Omental fat pad (tissue), 4 donors: Measurements from ENCODE around the gene JADE2. TPM values are rescaled to one million over a fixed set of nuclear protein-coding genes. Genes with fewer than 3 reads are reported as not detected.
A peak's percentile ranks its signal among the peaks of the same experiment; 100 is the strongest.
"Not testable (repeated sequence)": the region's sequence is repeated elsewhere in the genome, so short reads cannot be mapped to it uniquely, and the experiment has no call there.

Source experiments
- ATAC-seq: fragments of 150-250 bp; one replicate; pipeline ENCODE4 v1.9.1; 2016; ENCODE audit warnings: mild to moderate bottlenecking, moderate library complexity; ENCODE audit not compliant: low FRiP score
- DNase-seq: peaks from one replicate; pipeline ENCODE4 v3.0.0-alpha.2; 2019; ENCODE audit warnings: low spot score
- total RNA-seq, 4 donors: library from RNA; depleted of rRNA; stranded (reverse); fragments of >200 nt; gene quantifications; one replicate each; pipeline ENCODE4 v1.1.0, GENCODE V29; 2016
- TF ChIP-seq, protein P1 (sequence below), 3 donors: fragments of 450-650 bp; IDR thresholded peaks; one replicate each; pipeline ENCODE4 v1.5.1; 2016 to 2017; ENCODE audit warnings: antibody characterized with exemption in 3 of 3, mild to moderate bottlenecking in 3 of 3, moderate library complexity in 2 of 3

JADE2 gene
- total RNA-seq, 4 donors from 2014 or later, result 17.8 to 72.7 (median 33.8) TPM

DNA sequence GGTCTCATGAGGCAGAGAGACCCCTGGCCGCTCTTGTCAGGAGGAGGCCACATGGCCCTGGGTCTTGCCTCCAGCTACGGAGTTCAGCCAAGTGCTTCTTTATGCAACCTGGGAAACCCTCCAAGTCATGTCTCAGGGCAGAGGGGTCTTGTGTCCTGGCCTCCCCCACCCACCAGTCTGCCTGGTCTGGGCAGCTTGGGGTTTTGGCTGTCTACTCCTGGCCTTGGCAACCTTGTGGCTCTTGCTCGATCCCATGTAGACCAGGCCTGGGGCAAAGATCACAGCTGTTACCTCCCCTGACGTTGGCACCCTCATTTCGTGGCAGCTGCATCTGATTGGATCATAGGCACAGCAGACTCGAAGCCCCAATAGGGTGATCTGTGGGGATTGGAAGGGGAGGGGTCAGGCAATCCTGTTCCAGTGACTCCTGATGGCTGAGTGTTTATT, 28.4 kb downstream of the JADE2 start:
- DNase-seq, result no peak
- ATAC-seq, result no peak
- TF ChIP-seq, protein P1, sequence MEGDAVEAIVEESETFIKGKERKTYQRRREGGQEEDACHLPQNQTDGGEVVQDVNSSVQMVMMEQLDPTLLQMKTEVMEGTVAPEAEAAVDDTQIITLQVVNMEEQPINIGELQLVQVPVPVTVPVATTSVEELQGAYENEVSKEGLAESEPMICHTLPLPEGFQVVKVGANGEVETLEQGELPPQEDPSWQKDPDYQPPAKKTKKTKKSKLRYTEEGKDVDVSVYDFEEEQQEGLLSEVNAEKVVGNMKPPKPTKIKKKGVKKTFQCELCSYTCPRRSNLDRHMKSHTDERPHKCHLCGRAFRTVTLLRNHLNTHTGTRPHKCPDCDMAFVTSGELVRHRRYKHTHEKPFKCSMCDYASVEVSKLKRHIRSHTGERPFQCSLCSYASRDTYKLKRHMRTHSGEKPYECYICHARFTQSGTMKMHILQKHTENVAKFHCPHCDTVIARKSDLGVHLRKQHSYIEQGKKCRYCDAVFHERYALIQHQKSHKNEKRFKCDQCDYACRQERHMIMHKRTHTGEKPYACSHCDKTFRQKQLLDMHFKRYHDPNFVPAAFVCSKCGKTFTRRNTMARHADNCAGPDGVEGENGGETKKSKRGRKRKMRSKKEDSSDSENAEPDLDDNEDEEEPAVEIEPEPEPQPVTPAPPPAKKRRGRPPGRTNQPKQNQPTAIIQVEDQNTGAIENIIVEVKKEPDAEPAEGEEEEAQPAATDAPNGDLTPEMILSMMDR (IDR thresholded peaks at IDR 0.05), result no peak

DNA sequence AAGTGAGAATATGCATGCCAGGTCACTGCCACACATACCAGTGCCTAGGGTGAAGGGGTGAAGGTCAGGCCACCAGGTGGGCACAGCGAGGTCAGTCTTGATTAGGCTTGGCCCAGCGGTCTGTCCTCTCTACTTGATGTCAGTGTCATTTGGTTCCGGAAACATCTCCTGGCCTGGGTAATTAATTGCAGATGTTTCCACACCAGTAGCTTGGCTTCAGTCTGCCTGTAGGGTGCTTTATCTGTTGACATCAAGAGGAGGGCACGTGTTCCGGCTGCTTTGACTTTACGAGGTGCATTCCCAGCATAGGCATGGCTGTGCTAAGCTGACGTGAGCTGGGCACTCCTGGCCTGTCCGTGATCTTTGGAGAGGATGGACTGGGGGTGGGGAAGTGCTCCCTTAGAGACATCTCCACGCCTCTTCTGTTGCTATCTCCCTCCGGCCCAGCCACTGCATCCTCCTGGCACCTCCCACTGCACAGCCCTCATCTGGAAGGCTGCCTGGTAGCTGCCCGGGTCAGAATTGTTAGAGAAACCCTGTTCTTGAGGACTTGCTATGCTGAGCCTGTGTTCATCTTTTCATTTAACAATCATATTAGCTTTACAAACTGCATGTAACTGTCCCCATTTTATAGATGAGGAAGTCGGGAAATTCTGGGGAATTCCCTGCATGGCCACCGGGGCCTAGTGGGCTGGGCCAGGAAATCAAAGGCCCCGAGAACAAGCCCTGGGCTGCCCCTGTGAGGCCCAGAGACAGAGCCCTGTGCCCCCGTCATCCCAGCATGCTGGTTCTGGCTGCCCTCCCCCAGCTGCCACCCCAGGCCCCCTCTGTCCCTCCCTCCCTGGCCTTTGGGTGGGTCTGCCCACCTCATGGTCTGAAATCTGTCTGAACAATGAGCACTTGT, 29.1 kb downstream of the JADE2 start:
- TF ChIP-seq, protein P1 (IDR thresholded peaks at IDR 0.05), result no peak
- DNase-seq (no peak), ATAC-seq (peak; percentile 94)

GRCh38 chr5:134555223-134555889, 29.9 kb downstream of the JADE2 start:
- DNase-seq (no peak), ATAC-seq (no peak)
- TF ChIP-seq, protein P1 (IDR thresholded peaks at IDR 0.05), result no peak

DNA sequence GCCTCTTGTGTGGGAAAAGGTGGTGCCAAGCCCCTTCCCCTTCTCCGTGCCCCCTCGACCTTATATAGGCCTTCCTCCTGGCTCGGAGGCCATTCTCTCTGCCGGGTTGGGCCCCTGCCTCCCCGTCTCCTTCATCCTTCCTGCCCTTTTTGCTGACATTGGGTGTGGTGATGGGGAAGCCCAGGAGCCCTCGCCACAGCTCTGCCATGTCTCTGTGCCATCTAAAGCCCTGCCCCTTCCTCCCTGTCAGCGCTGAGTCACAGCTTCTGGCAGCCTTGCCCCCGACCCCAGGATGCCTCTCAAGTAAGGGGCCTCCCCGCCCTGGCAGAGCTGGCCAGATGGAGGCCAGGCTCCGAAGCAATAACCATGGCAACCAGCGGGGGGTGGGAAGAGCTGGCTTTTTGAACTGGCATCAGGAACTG, 30.4 kb downstream of the JADE2 start:
- TF ChIP-seq, protein P1 (IDR thresholded peaks at IDR 0.05), result no peak
- DNase-seq (peak; percentile 36), ATAC-seq (peak; percentile 33)

- ATAC-seq, DNase-seq: not testable (repeated sequence)
Measured at GRCh38 chr5:134556588-134556987, 31.1 kb downstream of the JADE2 start.

GRCh38 chr5:134556994-134557393, 31.5 kb downstream of the JADE2 start:
- ATAC-seq, result no peak
- DNase-seq, result no peak
- TF ChIP-seq, protein P1 (IDR thresholded peaks at IDR 0.05), result no peak

- DNase-seq (no peak), ATAC-seq (no peak)
- TF ChIP-seq, protein P1 (IDR thresholded peaks at IDR 0.05), result no peak
Measured at GRCh38 chr5:134559672-134560071, 34.2 kb downstream of the JADE2 start.
